GM18519 (cell line): ENCODE data around the gene TLL2.

Experiments used
- ATAC-seq: cut with Tn5 transposase; IDR thresholded peaks from one replicate; pipeline ENCODE4 v1.9.1; 2021; ENCODE audit warnings: mild to moderate bottlenecking, moderate library complexity; ENCODE audit not compliant: unreplicated experiment, low FRiP score

Gene TLL2

DNA sequence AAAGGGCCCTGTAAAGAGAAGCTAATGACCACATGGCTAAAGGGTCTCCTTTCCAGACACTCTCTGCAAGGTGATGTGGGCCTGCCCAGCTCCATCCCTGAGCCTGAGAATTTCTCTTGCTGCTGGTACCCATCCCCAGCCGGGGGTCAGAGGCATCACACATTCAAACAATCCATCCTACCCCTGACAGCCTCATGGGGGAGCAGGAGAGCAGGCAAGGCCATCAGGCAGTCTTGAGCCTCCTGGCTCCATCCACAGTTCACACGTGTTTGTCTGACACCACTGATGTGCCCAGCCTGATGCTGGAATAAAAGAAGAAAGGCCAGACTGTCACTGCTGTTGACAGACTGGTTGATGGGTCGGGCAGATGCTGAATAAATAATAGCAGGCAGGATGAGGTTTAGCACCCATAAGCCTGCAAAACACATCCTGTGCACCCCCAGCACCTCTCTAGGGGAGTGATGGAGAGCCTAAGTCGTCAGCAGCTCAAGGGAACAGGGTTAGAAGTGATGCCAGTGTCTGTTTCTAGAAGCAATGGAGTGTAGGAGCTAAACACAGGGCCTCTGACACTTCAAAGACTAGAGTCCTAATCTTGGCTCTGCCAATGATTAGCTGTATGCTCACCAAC lies 43.5 kb downstream of the TLL2 start:
- ATAC-seq = no peak

GRCh38 chr10:96468845-96469244 lies 44.9 kb downstream of the TLL2 start:
- ATAC-seq = no peak

DNA sequence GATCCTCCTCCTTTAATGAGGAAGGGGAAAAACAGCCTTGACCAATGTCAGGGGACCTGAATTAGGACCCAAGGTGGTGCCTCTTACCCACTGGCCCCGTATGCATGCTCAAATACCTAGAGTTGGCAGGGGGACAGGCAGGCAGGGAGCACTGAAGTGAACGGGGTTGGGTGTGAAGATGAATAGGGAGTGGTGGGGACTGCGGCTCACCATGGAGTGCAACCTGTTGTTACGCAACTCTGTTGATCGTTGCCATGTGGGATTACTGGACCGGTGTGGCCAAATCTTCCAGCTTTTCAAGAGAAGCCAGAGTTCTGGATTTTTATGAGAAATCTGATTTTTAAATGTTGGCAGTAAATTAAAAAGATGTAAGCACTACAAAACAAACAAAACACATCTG lies 48.1 kb downstream of the TLL2 start:
- ATAC-seq = no peak

- ATAC-seq = no peak
These were observed 50.2 kb downstream of the TLL2 start for GRCh38 chr10:96463562-96463961.

DNA sequence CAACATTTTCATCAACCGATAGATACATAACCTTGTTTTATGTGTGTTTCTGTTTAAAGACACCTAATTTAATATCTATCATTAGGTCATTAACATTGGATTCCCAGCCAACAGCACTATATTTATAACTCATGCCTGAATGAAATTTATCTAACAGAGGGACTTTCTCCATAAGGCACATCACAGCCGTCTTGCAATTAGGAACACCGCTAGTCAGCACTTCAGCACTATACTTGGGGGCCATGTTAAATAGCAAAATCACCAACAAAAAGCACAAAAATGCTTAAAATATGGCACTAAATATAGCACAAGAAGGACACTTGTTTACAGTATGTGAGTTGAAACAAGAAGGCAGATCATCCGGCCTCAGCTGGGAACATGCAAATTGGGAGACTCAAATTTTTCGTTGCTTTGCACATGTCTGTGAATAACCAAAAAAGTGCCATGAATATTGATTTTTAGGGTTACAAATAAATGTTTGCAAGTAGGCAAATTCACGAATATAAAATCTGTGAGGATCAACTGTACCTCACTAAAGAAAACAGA lies 51.0 kb downstream of the TLL2 start:
- no peak for ATAC-seq

- no peak for ATAC-seq
These were observed 53.4 kb downstream of the TLL2 start for GRCh38 chr10:96460316-96460715.

DNA sequence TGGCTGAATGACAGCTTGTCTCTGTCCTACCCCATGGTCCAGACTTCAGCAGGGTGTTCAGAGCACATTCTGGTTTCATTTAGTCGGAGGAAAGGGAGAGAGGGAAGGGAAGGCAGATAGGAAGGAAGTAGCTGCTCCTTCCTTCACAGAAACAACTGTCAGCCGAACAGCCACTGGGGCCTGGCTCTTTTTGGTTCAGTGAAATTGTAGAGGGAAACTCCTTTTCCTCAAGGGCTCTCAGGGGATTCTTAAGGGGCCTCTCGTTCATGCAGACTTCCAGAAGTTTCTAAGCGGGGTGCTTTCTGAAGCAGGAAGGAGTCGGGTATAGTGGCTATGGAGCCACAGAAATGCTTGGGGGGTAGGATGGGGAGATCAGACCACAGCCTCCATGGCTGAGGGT lies 56.4 kb downstream of the TLL2 start:
- ATAC-seq = no peak

DNA sequence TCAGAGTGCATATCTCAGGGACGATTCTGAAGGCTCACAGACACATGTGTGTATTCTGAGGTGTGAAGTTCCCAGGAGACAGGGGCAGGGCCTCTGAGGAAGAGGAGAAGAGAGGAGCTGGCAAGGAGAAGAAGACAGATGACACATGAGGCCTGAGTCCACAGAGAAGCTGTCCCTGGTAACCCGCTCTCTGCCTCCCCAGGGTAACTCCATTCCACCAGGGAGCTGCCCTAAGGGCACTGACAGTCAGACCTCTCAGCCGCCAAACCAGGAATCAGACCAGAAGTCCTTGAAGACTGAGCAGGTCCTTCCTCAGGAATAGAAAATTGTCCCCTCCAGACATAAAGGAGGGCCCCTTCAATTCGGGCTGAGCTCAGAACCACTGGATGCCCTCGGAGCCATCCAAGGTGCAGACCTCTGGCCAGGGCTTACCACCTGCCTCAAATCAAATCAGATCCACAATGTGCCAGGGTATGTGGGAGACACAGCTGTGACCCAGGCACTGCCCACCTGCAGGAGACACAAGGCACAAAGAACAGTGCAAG lies 57.4 kb downstream of the TLL2 start:
- no peak for ATAC-seq

DNA sequence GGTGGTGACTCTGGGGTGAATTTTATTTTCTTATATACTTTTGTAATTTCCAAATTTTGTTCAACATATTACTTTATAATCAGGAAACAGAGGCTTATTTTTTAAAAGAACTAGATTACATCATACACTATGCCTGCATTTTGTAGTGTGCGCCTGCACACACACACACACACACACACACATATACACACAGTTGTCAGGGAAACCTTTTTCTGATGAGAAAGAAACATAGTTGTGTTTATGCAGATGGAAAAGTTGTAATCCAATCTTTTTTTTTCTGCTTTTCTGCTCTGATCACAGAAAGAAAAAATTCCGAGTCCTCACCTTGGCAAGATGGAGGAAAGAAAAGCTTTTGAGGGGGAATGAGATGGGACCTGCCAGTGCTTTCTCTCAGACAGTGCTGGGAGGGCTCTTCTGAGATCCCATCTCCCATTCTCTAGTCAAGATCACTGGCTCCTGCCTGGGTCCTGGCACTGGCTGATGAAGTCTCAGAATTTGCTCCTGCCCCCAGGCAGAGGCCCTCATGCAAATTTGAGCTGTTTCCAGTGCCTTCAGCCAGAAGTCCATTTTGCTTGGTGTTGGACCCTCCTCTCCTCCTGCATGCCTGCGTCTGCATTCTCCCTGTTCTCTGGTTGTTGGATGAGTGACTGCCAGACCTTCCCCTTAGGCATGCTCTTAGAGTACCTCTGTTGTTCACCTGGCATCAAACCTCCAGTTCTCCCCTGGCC lies 59.7 kb downstream of the TLL2 start:
- no peak for ATAC-seq

DNA sequence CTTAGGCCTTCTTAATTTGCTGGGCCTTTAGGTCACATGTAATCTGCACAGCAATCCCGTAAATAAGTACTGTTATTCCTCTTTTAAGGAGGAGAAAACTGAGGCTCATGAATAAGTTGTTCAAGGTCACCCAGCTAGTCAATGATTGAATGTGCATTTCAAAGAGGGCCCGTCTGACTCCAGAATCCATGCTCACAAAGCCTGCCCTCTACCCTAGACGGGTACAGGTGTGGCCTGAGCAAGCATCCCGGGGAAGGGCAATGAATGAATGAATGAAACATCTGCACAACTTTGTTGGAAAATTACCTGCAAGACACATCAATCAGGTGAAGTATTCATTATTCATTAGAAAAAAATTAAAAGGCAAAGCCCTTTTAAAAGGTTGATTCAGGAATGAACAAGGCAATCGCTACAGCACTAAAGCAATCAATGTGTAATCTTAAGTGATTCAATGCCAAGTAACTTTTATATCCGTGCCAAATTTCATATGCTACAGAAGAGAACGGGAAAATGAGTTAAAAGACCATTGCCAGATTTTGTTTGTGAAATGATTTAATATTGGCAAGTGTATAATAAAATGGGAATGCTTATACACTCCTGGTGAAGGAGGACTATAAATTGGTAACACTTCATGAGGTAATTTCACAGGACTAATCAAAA lies 61.1 kb downstream of the TLL2 start:
- no peak for ATAC-seq

GRCh38 chr10:96450529-96451207 lies 63.1 kb downstream of the TLL2 start:
- no peak for ATAC-seq

- no peak for ATAC-seq
These were observed 65.2 kb downstream of the TLL2 start for GRCh38 chr10:96448558-96448957.

DNA sequence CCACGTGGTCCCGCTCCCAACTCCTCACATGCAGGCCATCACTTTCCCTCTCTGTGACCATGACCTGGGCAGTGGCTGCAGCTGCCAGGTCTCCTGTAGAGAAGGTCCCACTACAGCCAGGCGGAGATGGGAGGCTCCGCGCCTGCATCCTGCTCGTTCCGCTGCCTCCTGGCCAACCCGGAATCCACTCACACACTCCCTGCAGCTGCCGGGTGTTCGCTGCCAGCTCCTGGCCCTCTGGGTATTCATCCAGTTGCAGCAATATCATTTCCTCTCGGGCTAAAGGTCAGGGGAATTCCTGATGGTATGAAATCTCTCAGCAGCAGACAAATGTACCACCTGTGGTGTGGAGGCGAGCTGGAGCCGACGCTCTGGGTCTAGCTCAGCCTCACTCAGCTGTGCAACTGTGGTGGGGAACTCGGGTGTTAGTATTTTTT lies 65.7 kb downstream of the TLL2 start:
- ATAC-seq = no peak

DNA sequence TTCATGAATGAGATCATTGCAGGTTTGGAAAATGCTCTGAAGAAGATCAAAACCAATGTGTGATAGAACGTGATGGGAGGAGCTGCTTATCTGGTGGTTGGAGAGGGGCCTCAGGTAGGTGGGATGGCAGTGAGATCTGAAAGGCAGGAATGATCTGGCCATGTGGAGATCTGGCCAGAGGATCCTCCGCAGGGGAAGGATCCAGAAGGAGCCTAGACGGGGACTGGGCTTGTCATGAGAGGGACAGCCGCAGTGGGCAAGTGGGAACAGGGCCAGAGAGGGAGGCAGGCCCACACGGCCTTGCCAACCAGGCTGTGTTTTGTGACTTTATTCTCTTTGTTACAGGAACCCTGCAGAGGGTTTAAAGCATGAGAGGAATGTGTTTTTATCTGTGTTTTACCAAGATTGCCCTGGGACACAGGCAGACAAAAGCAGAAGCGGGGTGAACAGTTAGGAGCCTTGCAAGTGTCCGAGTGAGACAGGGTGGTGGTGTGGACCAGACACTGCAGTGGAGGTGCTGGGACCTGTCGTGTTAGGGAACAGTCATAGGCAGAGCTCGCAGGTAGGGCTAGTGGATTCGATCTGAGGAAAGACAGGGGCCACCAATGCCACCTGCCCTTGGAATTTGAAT lies 66.6 kb downstream of the TLL2 start:
- no peak for ATAC-seq

- no peak for ATAC-seq
These were observed 71.6 kb downstream of the TLL2 start for GRCh38 chr10:96441987-96442643.

- no peak for ATAC-seq
These were observed 72.3 kb downstream of the TLL2 start for GRCh38 chr10:96441322-96441885.

DNA sequence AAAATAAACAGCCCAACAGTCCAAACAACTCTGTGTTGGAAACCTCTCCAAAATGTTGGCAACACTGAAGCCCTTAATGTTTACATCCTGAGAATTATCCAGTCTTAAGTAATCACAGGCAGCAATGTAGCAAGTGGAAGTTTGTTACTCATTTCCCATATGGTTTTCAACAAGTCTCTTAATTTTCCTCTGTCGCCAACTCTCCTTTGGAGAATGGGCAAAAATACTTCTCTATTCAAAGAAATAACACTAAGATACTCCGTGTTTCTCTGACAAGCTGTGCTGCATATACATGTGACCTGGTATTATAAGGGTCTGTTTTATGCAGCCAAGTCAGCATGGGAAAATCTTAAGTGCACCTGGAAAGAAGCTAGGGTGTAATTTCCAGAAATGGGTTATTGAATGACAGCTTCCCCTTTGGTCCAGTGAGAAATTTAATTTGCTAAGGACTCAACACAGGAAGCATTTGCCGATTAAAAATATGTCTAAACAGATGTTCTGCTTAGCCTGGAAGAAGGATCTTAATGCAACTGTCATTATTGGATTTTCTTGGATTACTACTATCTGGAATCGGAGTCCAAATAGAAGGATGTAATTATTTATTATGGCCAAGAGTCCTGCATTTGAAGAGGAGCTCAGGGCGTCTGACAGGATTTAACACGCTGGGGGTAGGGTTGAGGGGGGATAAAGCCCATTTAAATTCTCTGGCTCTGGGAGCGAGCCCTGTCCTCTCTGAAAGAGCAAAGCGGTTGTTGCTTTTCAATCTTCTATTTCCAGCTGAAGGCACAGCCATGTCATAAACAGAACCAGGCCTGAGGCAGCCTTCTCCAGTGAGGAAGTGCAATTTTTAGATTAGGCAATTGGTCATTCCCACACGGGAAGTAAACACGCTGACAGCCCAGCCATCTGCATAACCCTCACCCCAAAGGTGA lies 73.1 kb downstream of the TLL2 start:
- ATAC-seq = no peak

GRCh38 chr10:96439725-96440124 lies 74.0 kb downstream of the TLL2 start:
- ATAC-seq = no peak
